LNCaP clone FGC (cell line): ENCODE data around the gene SLC10A3.

ENCODE experiments used
- DNase-seq: peaks from one replicate; pipeline ENCODE4 v3.0.0-alpha.2; 2011; ENCODE audit warnings: low read depth
- H3K4me3 ChIP-seq: 2 replicates; pipeline ENCODE4 v1.5.1; 2011; ENCODE audit warnings: mild to moderate bottlenecking, low read depth, low read length, control low read depth
- CTCF ChIP-seq: IDR thresholded peaks from 2 replicates; pipeline ENCODE4 v1.5.1; 2012; ENCODE audit warnings: mild to moderate bottlenecking; ENCODE audit not compliant: control insufficient read depth, insufficient read depth; ENCODE audit errors: extremely low read depth

Gene SLC10A3

GRCh38 chrX:154486396-154487207 lies 3.8 kb downstream of the SLC10A3 start, which contains the start of gene UBL4A:
TSS of gene UBL4A (minus strand) at chrX:154486615. CDS start at chrX:154486584, 31 bp downstream.
- peak within 1 kb of the TSS; percentile 63 for H3K4me3 ChIP-seq
- TF ChIP-seq CTCF, result no peak
- no peak for DNase-seq

GRCh38 chrX:154486052-154486395 lies 4.4 kb downstream of the SLC10A3 start:
- no peak for TF ChIP-seq CTCF
- DNase-seq, result no peak
- H3K4me3 ChIP-seq, result peak overlapping the region; percentile 63

- TF ChIP-seq CTCF, result no peak
- DNase-seq, result no peak
Observed at GRCh38 chrX:154485150-154486051, 5.0 kb downstream of the SLC10A3 start.

GRCh38 chrX:154484255-154485149 lies 5.9 kb downstream of the SLC10A3 start:
- no peak for DNase-seq
- H3K4me3 ChIP-seq, result no peak overlapping the region

More at GRCh38 chrX:154485150-154486051, 5.0 kb downstream of the SLC10A3 start:
- H3K4me3 ChIP-seq, result peak overlapping the region; percentile 63

GRCh38 chrX:154483325-154483724 lies 7.1 kb downstream of the SLC10A3 start:
- no peak overlapping the region for H3K4me3 ChIP-seq
- no peak for DNase-seq
- TF ChIP-seq CTCF, result no peak

More at GRCh38 chrX:154484255-154485149, 5.9 kb downstream of the SLC10A3 start:
- TF ChIP-seq CTCF, result no peak

- TF ChIP-seq CTCF, result no peak
- no peak for DNase-seq
Observed at GRCh38 chrX:154482786-154483185, 7.6 kb downstream of the SLC10A3 start.

More at GRCh38 chrX:154482786-154483185, 7.6 kb downstream of the SLC10A3 start:
- H3K4me3 ChIP-seq, result no peak overlapping the region
